K562 (cell line): ENCODE results near the gene ISG20L2. TPM values are rescaled to one million over a fixed set of nuclear protein-coding genes. Genes with fewer than 3 reads are reported as not detected.

Experiments
- BMI1 ChIP-seq: fragments of 150-350 bp; IDR thresholded peaks from 2 replicates; pipeline ENCODE4 v1.6.1; 2014; ENCODE audit warnings: low read length
- CCAR2 ChIP-seq: fragments of 200-400 bp; formaldehyde crosslinking; IDR thresholded peaks from 2 replicates; pipeline ENCODE4 v1.6.1; 2017; ENCODE audit warnings: mild to moderate bottlenecking, low read depth, low read length
- FOXJ2 ChIP-seq: fragments of 200-800 bp; sonication (Bioruptor generic); IDR thresholded peaks from 2 replicates; pipeline ENCODE4 v1.6.1; 2016; ENCODE audit warnings: missing genetic modification characterization, missing compliant biosample characterization
- GATA2 ChIP-seq: sonication (generic); formaldehyde crosslinking; IDR thresholded peaks from 2 replicates; pipeline ENCODE4 v1.4.0; 2020; ENCODE audit warnings: mild to moderate bottlenecking, missing genetic modification reagents
- JUN ChIP-seq, 2 experiments: sonication (generic) in 1 of 2; formaldehyde crosslinking in 1 of 2; IDR thresholded peaks; 2 replicates each; pipeline versions ENCODE4 v1.6.1 to v1.8.0; 2012 to 2022; ENCODE audit warnings: borderline replicate concordance in 2 of 2, mild to moderate bottlenecking in 2 of 2, improper control_type of control experiment in 1 of 2, low read depth in 1 of 2, low read length in 1 of 2, missing genetic modification reagents in 1 of 2
- KDM5B ChIP-seq: fragments of 200-600 bp; sonication (generic); IDR thresholded peaks from 2 replicates; pipeline ENCODE4 v1.6.1; 2012; ENCODE audit warnings: low read depth, mild to moderate bottlenecking, moderate library complexity, low read length, control low read depth, inconsistent platforms; ENCODE audit not compliant: insufficient replicate concordance
- KLF16 ChIP-seq: IDR thresholded peaks from 2 replicates; pipeline ENCODE4 v1.6.1; 2016; ENCODE audit warnings: antibody characterized with exemption
- L3MBTL2 ChIP-seq: fragments of 450-650 bp; IDR thresholded peaks from 2 replicates; pipeline ENCODE4 v1.6.1; 2016; ENCODE audit warnings: mild to moderate bottlenecking, moderate library complexity
- MECOM ChIP-seq: fragments of 250-450 bp; sonication (Bioruptor Pico); IDR thresholded peaks from 2 replicates; pipeline ENCODE4 v1.8.0; 2022; ENCODE audit warnings: inconsistent platforms
- NFIX ChIP-seq: fragments of 250-450 bp; sonication (Bioruptor Pico); IDR thresholded peaks from 2 replicates; pipeline ENCODE4 v1.4.0; 2020; ENCODE audit warnings: low read depth, mild to moderate bottlenecking, moderate library complexity
- NFRKB ChIP-seq: fragments of 450-650 bp; IDR thresholded peaks from 2 replicates; pipeline ENCODE4 v1.6.1; 2016; ENCODE audit warnings: low read depth
- TFAM ChIP-seq: fragments of 250-450 bp; sonication (Bioruptor Pico); conservative IDR thresholded peaks from 2 replicates; pipeline ENCODE4 v1.5.0; 2021; ENCODE audit warnings: mild to moderate bottlenecking, moderate library complexity
- ZNF12 ChIP-seq: sonication (generic); formaldehyde crosslinking; IDR thresholded peaks from 2 replicates; pipeline ENCODE4 v1.4.0; 2020; ENCODE audit warnings: mild to moderate bottlenecking, missing genetic modification reagents
- ZNF263 ChIP-seq: sonication (generic); formaldehyde crosslinking; IDR thresholded peaks from 2 replicates; pipeline ENCODE4 v1.8.0; 2022; ENCODE audit warnings: mild to moderate bottlenecking, missing genetic modification reagents, borderline replicate concordance
- ZZZ3 ChIP-seq: fragments of 450-650 bp; IDR thresholded peaks from 2 replicates; pipeline ENCODE4 v1.6.1; 2016; ENCODE audit warnings: antibody characterized with exemption, mild to moderate bottlenecking, moderate library complexity
- polyA plus RNA-seq, 8 experiments: library from polyadenylated mRNA; depleted of rRNA in 4 of 8; stranded (reverse) in 5 of 8; unstranded in 3 of 8; fragments of >200 nt; fragmentation: Nextera tagmentation in 2 of 8; fragmentation: Illumina TruSeq in 1 of 8; extraction: Ambion mirVana in 2 of 8; extraction: Trizol in 1 of 8; gene quantifications; 2 replicates each; pipeline versions ENCODE4 v1.2.1 to v1.2.3, GENCODE V29; 2011 to 2014; ENCODE audit warnings: inconsistent platforms in 1 of 8, missing spikeins in 1 of 8
- total RNA-seq, 7 experiments: library from RNA; depleted of rRNA in 6 of 7; stranded (reverse); fragments of >200 nt in 6 of 7; fragmentation: Illumina TruSeq in 2 of 7; extraction: Trizol in 2 of 7; gene quantifications; 2 replicates each; pipeline versions ENCODE4 v1.2.1 to v1.2.3, GENCODE V29; 2011 to 2021; ENCODE audit warnings: low replicate concordance in 1 of 7
- TF ChIP-seq, protein P1 (sequence below): fragments of 450-650 bp; IDR thresholded peaks from 2 replicates; pipeline ENCODE4 v1.6.1; 2016; ENCODE audit warnings: antibody characterized with exemption
- TF ChIP-seq, protein P2 (sequence below): sonication (generic); formaldehyde crosslinking; IDR thresholded peaks from 2 replicates; pipeline ENCODE4 v1.9.0; 2022; ENCODE audit warnings: mild to moderate bottlenecking, missing genetic modification reagents
- TF ChIP-seq, protein P3 (sequence below): fragments of 250-450 bp; sonication (Bioruptor Pico); IDR thresholded peaks from 2 replicates; pipeline ENCODE4 v1.4.0; 2020

Gene ISG20L2
- total and polyA plus RNA-seq, 9 of the 15 experiments (the other 6 are each of a cell fraction or from before 2014, with no cell fraction given): 21.3 to 130 (median 50.3) TPM

DNA sequence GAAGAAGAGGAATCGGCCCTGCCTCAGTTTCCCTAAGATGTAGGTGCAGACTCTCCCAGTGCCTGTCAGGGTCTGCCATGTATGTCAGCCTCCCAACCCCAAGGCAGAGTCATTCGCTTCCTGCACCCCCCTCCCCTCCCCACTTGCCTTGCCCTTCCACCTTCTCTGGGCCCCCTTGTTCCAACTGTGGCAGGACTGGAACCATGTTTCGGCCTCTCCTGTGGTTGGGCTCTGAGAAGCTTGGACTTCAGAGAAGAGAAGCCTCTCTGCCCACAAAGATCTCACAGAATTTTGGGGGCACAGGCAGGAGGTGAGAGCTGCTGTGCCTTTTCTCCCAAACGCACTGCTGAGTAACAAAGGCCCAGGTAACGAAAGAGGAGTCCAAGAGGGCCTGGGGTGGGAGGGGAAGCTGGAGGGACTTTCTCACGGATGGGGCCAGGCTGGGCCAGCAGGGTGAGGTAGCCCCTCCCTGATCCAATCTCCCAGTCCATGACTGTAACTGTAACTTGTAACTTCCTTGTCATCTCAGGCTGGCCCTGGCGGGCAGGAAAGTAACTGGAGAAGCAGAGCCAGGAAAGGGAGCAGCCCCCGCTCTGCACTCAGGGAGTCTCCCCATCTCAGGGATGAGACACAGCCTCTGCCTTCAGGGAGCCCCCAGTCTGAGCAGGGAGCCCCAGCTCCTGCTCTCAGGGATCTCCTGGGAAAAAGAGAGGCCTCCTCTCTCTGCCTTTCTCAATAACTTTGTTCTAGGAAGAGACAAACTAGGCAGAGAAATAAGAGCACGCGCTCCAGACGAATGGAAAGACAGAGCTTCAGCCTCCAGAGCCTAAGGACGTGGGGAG is 34.5 kb downstream of the ISG20L2 start (continued):
- no peak for TF ChIP-seq NFIX (CRISPR knock-in tag)
- peak; percentile 44; the same call in 1 of the 2 replicates for TF ChIP-seq ZNF12 (CRISPR knock-in tag)
- no peak for TF ChIP-seq ZNF263 (CRISPR knock-in tag)
- peak; percentile 56; the same call in 1 of the 2 replicates for TF ChIP-seq NFRKB
- TF ChIP-seq, protein P1, sequence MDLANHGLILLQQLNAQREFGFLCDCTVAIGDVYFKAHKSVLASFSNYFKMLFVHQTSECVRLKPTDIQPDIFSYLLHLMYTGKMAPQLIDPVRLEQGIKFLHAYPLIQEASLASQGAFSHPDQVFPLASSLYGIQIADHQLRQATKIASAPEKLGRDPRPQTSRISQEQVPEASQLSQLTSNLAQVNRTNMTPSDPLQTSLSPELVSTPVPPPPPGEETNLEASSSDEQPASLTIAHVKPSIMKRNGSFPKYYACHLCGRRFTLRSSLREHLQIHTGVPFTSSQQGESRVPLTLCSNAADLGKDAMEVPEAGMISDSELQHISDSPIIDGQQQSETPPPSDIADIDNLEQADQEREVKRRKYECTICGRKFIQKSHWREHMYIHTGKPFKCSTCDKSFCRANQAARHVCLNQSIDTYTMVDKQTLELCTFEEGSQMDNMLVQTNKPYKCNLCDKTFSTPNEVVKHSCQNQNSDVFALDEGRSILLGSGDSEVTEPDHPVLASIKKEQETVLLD: no peak
- no peak for TF ChIP-seq ZZZ3
- TF ChIP-seq L3MBTL2: peak; percentile 24; the same call in 1 of the 2 replicates
- no peak for TF ChIP-seq TFAM (CRISPR knock-in tag)
- TF ChIP-seq KLF16: no peak
- TF ChIP-seq GATA2: no peak
- TF ChIP-seq KDM5B: peak; percentile 47
- TF ChIP-seq BMI1: no peak
- TF ChIP-seq MECOM (CRISPR knock-in tag): peak; percentile 70
- TF ChIP-seq CCAR2: no peak
- TF ChIP-seq, protein P2, sequence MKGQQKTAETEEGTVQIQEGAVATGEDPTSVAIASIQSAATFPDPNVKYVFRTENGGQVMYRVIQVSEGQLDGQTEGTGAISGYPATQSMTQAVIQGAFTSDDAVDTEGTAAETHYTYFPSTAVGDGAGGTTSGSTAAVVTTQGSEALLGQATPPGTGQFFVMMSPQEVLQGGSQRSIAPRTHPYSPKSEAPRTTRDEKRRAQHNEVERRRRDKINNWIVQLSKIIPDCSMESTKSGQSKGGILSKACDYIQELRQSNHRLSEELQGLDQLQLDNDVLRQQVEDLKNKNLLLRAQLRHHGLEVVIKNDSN (CRISPR knock-in tag): no peak
- no peak for TF ChIP-seq FOXJ2 (tag)
- peak; percentile 30; the same call in 1 of the 2 replicates for TF ChIP-seq JUN (IDR thresholded peaks at IDR 0.05; ENCODE audit: borderline replicate concordance, low read depth, low read length)
- TF ChIP-seq JUN (CRISPR knock-in tag; IDR thresholded peaks at IDR 0.05; ENCODE audit: borderline replicate concordance): no peak
- TF ChIP-seq, protein P3, sequence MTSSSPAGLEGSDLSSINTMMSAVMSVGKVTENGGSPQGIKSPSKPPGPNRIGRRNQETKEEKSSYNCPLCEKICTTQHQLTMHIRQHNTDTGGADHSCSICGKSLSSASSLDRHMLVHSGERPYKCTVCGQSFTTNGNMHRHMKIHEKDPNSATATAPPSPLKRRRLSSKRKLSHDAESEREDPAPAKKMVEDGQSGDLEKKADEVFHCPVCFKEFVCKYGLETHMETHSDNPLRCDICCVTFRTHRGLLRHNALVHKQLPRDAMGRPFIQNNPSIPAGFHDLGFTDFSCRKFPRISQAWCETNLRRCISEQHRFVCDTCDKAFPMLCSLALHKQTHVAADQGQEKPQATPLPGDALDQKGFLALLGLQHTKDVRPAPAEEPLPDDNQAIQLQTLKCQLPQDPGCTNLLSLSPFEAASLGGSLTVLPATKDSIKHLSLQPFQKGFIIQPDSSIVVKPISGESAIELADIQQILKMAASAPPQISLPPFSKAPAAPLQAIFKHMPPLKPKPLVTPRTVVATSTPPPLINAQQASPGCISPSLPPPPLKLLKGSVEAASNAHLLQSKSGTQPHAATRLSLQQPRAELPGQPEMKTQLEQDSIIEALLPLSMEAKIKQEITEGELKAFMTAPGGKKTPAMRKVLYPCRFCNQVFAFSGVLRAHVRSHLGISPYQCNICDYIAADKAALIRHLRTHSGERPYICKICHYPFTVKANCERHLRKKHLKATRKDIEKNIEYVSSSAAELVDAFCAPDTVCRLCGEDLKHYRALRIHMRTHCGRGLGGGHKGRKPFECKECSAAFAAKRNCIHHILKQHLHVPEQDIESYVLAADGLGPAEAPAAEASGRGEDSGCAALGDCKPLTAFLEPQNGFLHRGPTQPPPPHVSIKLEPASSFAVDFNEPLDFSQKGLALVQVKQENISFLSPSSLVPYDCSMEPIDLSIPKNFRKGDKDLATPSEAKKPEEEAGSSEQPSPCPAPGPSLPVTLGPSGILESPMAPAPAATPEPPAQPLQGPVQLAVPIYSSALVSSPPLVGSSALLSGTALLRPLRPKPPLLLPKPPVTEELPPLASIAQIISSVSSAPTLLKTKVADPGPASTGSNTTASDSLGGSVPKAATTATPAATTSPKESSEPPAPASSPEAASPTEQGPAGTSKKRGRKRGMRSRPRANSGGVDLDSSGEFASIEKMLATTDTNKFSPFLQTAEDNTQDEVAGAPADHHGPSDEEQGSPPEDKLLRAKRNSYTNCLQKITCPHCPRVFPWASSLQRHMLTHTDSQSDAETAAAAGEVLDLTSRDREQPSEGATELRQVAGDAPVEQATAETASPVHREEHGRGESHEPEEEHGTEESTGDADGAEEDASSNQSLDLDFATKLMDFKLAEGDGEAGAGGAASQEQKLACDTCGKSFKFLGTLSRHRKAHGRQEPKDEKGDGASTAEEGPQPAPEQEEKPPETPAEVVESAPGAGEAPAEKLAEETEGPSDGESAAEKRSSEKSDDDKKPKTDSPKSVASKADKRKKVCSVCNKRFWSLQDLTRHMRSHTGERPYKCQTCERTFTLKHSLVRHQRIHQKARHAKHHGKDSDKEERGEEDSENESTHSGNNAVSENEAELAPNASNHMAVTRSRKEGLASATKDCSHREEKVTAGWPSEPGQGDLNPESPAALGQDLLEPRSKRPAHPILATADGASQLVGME (CRISPR knock-in tag): peak; percentile 39; the same call in 1 of the 2 replicates
